Umbilical cord (tissue), 2 donors: ENCODE data around the gene CCL17. TPM values are rescaled to one million over a fixed set of nuclear protein-coding genes. Genes with fewer than 3 reads are reported as not detected.
"Not testable (repeated sequence)": the region's sequence is repeated elsewhere in the genome, so short reads cannot be mapped to it uniquely, and the experiment has no call there.

Experiments used
- DNase-seq: peaks from one replicate; pipeline ENCODE4 v3.0.0-alpha.2; 2015; ENCODE audit warnings: low spot score
- total RNA-seq: library from RNA; depleted of rRNA; stranded (reverse); fragments of >200 nt; gene quantifications from one replicate; pipeline ENCODE4 v1.2.3, GENCODE V29; 2014; ENCODE audit warnings: low replicate concordance; ENCODE audit not compliant: insufficient read depth

Gene CCL17
- total RNA-seq, 1 donor from 2014 or later: not detected

DNA sequence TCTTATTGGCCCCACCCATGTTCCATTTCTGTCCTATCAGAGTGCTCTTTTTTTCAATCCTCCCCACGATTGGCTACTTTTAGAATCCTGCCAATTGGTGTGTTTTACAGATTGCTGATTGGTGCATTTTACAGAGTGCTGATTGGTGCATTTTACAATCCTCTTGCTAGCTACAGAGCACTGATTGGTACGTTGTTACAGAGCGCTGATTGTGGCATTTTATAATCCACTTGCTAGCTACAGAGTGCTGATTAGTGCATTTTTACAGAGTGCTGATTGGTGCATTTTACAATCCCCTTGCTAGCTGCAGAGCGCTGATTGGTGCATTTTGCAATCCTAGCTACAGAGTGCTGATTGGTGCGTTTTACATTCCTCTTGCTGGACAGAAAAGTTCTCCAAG, 9.5 kb upstream of the CCL17 start:
- no peak for DNase-seq

DNA sequence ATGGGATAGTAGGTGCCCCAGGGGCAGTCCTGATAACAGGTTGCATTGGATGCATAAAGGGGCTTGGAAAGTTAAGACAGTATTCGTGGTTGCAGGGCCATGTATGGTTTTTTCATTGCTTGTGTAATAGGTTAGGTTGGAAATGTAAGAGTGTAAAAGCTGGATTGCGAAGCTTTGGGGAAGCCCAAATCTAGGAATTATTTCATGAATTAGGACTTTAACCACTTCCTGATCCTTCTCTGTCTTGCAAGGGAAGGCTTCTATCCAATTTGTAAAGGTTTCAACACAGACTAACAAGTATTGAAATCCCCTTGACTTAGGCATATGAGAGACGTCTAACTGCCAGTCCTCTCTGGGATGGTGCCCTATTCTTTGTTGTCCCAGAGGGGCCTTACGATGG, 7.8 kb upstream of the CCL17 start:
- no peak for DNase-seq

DNA sequence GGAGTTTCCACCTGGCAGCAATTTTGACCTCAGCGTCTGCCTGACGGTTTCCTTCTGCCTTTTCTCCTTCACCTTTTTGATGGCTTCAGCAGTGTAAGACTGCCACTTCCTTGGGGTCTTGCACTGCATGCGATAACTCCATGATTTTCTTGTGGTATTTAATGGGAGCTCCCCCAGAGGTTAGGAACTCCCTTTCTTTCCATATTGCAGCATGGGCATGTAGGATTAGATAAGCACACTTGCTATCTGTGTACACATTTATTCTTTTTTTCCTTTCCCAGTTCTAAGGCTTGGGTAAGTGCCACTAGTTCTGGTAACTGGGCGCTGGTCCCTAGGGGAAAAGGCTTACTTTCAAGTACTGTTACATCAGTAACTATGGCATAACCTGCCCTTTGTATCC, 7.1 kb upstream of the CCL17 start:
- not testable (repeated sequence) for DNase-seq

DNA sequence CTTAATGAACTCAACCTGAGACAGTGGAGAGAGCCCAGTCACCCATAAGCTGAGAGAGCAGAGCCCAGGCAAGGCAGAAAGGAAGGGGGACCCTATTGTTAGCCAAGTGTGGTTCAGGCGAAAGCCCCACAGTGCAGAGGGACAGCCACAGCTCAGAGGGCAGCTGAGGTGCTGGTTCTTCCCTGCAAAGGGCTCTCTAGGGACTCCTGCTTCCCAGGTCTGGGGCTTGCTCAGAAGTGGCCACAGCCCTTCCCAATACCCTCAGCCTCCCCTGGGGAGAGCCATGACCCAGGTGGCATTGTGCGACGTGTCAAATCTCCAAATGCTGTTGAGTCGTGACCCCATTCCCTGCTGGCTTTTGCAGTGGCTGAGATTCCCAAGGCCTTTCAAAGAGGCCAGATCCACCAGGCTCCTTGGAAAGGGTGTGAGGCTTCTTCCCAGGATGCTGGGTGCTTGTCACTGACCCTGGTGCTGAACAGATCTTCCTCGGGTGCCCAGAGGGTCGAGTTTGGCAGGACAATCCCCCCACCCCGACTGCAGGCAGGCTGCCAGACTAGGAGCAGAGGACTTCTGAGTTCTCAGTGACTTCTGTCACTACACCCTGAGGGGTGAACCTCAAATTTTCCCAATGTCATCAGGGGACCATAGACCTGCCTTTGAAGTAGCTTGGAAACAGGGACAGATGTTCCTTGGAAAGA, 2.5 kb upstream of the CCL17 start:
- DNase-seq: no peak

DNA sequence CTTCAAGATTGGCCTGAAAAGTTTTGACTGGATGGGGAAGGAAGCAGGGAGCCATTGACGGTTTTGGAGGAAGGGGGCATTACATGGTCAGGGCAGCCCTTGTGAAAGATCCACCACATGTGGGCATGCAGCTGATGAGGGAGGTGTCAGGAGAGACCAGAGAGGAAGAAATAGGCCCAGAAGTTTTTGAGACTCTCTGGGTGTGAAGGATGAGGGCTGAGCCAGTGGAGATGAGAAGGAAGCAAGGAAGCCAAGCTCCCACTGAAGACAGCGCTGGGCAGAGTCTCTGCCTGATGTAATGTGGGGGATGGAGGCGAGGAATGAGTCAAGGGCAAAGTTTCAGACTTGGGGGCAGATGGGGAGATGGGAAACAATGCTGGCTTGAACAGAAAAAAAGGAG, 530 bp downstream of the CCL17 start:
- DNase-seq: no peak

DNA sequence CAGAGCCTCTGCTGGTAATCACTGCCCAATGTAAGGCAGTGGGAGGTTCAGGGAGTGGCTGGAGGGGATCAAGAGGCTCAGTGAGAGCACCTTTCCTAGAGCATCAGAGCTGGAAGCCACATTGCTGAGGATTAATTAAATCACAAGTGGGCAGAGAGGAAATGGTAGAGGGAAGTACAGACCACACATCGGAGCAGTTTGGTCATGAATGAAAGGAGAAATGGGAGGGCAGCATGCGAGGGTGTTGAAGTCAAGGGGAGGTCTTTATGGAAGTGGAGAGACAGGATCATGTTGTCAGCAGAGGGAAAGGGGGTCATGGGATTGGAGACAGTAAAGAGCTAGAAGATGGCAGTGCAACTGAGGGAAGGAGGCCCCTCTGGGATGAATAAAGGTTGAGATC, 2.3 kb downstream of the CCL17 start:
- DNase-seq: no peak

DNA sequence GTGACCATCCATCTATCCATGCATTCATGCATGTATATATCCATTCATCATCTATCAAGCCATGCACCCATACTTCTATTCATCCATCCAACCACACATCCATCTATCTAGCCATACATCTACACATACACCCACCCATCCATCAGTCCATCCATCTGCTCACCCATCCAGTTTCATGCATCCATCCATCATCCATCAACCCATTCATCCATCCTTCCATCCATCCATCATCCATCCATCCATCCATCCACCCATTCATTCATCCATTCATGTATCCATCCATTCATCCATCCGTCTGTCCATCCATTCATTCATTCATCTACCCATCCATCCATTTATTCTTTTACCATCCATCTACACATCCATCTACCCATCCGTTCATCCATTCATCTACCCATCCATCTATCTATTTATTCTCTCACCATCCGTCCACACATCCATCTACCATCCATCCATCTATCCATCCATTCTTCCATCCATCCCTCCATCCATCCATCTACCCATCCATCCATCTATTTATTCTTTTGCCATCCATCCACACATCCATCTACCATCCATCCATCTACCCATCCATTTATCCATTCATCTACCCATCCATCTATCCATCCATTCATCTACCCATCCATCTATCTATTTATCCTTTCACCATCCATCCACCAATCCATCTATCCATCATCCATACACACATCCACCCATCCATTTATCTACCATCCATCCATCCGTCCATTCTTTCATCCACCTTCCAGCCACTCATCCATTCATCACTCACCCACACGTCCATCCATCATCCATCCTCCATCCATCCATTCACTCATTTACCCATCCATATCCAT, 3.2 kb downstream of the CCL17 start:
- DNase-seq: no peak

DNA sequence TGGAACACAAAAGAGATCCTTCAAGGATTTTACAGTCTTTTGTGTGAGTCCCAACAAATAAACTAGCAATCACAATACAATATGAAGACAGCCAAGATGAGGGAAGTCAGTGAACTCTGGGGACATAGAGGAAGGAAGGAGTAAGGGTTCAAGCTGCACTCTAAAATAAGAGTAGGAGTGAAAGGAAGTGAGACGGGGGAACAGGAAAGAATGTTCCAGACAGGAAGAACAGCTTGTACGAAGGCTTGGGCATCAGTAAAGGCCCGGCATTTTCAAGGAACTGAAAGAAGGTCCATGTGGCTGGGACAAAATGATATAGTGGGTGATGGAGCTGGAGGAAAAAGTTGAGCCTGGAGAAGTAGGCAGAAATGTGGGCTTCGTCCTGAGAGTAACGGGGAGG, 4.5 kb downstream of the CCL17 start:
- no peak for DNase-seq

DNA sequence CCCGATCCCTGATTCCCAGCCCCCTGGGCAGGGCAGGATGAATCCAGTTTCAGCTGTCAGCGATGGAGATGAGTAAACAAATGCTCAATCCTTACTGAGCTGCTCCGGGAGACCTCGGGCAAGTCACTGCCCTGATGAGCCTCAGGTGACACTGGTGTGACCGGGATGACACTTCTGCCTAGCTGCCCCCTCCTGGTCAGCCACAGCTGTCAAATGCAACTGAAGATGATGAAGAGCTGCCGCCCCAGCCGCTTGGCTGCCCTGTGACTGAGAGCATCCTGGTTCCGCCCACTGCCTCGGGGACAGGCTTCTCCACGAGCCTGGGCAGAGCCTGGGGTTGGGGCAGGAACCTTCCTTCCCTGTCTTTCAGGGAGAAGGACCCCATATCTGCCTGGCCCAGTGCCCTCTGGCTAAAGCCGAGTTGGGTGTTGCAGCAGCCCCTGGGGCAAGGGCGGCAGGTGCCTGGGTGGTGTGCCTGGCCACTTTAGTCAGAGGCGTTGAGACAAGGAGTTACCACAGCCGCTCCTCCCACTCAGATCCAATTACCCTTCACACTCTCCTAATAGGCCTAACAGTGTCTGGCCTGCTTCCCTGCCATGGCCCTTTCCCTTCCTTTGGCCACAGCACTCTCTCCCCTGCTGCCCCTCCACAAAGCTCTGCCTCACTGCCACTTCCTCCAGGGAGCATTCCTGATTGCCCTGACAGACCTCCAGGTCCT, 5.5 kb downstream of the CCL17 start:
- no peak for DNase-seq

DNA sequence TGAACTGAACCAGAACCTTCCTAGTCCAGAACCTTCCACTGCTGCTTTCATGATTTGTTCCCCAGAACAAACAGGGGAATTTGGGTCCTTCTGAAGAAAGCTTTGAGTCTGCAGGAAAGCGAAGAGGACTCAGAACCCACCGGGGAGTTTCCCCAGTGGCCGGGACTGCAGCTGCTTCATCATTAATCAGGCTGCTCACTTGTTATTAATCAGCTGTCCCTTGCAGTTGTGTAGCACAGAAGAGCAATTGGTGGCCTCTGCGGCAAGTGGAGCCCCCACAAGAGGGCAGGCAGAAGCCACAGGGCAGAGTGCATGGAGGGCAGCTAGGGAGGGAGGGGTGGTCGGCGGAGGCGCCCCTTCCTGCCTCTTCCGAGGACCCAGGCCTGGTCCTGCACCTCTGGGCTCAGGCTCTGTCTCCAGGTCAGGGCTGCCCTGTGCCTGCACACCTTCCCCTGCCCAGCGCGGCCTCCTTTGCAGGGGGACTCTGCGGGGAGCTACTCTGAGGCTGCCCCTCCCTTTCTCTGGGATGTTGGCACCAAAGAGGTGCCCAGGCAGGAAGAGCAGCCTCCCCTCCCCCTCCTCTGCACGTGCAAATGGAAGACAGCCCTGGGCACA, 6.9 kb downstream of the CCL17 start:
- DNase-seq: no peak

DNA sequence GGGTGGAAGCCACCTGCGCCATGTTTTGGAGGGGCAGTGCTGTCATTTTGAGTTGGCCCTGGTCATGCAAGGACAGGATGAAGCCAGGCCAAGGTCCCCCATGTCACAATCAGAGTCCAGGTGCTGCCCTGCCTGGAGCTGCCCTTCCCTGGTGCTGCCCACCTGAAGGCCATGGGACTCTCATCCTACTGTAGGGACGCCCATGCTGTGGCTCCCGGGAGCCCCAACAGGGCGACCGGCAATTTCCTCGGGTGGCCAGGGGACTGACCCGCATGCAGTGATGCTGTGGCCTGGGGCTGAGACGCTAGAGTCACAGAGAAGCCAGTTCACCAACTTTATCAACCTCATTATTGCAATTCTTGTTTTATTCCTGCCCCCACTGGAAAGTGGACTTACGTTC, 8.0 kb downstream of the CCL17 start:
- no peak for DNase-seq

DNA sequence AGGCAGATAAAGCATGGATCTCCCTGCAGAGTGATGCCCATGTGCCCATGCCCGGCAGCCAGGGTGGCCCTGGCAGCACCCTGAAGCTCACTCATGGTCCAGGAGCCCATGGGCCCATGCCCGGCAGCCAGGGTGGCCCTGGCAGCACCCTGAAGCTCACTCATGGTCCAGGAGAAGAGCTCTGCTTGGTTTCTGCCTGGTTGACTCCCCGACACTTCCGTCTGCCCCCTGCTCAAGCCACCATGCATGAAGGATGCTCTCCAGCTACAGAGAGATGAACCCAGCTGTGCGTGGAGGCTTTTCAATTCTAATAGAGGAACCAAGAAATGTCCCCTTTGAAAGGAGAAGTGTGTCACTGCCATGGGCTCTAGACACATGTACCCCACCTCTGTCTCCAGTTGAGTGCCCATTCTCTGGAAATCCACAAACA, 8.7 kb downstream of the CCL17 start:
- DNase-seq: no peak

DNA sequence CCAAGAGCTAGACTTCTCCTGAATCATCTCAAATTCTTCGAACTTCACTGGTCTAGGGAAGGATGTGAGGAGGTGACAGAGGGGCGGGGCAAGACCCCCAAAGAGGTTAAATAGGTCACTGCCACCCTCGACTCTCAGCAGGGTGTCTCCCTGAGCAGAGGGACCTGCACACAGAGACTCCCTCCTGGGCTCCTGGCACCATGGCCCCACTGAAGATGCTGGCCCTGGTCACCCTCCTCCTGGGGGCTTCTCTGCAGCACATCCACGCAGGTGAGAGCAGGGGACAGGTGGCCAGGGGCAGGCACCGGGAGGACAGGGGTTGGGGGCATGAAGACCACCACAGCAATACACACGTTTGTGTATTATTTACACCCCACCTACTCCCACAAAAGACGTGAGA, 9.2 kb downstream of the CCL17 start:
- no peak for DNase-seq

DNA sequence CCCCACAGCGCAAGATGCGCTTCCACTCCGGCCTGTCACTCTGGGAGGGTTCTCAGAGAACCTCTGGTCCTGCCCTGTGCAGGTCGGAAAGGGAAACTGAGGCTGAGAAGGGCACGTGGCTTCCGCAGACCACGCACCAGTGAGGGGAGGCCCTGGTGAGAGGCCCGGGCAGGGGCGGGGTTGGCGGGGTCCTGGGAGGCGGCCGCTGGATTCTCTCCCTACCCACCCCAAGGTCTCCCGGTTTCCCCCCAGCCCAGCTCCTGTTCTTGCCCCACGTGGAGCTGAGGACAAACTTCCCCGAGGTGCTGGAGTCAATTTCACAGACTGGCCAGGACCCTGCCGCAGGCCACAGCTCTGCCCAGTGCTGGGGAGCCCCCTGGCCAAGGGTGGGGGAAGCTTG, 11.5 kb downstream of the CCL17 start:
- DNase-seq: no peak

DNA sequence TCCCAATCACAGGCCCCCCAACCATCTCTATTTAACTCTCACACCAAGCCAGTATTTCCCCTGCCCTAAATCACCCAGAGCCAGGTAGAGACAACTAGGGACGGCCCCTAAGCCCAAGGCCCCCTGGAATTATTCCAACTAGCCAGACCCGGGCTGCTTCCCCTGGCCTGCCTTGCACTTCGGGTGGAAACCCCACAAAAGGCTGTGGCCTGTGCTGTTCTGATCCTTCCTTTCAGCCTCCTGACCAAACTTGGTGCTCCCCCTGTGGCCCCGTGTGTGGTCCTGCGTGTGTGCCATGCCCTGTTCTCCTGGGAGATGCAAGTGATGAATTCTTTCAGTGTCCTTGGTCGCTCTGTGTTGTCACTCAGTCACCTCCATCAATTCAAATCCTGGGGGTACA, 14.9 kb downstream of the CCL17 start:
- DNase-seq: no peak

DNA sequence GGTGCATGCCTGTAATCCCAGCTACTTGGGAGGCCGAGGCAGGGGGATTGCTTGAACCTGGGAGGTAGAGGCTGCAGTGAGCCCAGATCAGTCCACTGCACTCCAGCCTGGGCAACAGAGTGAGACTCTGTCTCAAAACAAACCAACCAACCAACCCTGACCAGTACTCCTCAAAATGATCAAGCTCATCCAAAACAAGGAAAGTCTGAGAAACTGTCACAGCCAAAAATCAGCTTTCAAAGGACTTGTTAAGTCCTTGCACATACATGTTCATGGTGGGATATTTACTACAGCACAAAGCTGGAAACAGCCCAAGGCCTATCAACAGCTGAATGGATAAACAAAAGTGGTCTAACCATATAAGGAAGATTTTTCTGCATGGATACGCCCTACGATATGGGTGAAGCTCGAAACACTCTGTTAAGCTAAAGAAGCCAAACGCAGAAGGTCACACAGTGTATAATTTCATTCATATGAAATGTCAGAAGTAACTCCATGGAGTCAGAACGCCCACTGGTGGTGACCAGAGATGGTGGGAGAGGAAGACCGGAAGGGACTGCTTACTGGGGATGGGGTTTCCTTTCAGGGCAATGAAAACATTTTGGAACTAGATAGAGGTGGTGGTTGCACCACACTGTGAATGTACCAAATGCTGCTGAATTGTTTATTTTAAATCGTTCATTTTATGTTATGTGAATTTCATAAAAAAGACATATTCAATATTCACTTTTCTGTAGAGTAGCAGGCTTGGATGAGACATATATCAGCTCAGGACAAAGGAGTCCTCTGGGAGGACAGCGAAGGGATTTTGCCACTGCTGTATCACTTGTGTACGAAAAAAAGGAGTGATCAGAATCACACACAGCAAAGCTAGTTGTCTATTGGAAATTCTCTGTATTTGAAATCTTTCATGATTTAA, 17.7 kb downstream of the CCL17 start:
- peak; percentile 85 for DNase-seq

DNA sequence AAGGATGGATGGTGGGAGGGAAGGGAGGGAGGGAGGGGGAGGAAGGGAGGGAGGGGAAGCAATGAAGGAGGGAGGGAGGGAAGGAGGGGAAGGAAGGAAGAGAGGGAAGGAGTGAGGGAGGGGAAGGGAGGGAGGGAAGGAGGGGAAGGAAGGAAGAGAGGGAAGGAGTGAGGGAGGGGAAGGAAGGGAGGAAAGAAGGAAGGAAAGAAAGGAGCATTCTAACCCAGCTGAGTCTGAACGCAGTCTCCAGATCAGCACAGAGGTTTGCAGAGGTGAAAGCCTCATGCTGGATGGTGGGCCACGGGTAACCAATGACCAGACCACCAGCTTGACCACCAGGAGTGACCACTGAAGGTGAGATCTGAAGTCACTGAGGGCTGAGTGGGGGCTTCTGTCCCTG, 18.6 kb downstream of the CCL17 start:
- no peak for DNase-seq

DNA sequence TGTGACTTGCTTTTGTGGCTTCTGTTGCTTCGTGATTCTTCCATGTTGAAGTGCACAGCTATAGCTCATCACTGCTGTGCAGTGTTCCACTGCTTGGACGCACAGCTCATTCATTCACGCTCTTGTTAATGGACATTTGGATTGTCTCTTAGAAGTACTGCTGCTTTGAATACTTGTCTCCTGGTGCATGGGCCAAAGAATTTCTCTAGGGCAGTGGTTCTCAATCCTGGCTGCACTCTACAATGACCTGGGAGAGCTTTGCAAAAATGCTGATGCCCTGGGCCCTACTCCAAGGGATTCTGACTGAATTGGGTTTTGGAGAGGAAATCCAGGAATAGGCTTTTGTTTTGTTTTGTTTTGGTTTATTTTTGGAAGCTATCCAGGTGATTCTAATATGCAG, 20.0 kb downstream of the CCL17 start:
- DNase-seq: no peak

DNA sequence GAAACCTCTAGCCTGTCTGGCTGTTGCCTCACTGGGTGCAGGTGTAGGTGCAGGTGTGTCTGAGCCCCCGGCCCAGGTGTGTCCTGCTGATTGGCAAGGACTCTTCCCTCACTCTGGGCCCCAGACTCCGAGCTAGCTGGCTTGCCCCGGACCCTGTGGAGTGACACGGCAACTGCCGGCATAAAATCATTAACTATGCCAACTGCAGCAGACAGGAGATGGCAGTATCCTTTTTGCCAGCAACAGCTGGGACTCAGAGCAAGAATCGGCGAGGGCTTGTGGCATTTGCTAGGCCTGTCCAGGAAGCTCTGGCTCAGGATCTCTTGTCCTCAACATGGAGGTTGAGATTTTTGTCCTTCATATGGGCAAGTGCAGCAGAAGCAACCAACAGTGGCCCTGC, 21.8 kb downstream of the CCL17 start:
- DNase-seq: no peak

DNA sequence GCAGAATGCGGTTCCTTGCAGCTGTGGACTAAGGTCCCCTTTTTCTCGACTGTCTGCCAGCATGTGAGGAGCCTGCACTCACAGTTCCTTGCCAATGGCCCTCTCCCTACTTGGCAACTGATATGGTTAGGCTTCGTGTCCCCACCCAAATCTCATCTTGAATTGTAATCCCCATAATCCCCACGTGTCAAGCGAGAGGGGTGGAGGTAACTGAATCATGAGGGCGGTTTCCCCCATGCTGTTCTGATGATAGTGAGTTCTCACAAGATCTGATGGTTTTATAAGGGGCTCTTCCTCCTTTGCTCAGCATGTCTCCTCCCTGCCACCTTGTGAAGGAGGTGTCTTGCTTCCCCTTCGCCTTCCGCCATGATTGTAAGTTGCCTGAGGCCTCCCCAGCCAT, 22.7 kb downstream of the CCL17 start:
- no peak for DNase-seq

DNA sequence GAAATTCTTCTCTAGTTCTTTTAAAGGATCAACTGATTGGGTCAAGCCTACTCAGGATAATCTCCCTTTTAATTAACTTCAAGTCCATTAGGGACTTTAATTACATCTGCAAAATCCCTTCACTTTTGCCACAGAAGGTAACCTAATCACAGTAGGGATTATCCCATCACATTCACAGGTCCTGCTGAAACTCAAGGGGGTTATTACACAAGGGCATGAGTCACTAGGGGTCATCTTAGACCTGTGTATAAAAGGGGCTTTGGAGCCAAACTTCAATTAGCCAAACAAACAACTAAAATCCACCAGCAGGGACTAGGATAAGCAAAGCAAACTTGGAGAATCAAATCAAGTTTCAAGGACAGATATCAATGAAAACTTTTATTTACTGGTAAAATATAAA, 23.3 kb downstream of the CCL17 start:
- DNase-seq: no peak
